RWPE1 (cell line): Measurements from ENCODE around the gene LMTK3.

Source experiments
- CTCF ChIA-PET: fragments of 350-600 bp; sonication (Branson Sonifier 250); formaldehyde crosslinking; extraction: SDS; loops from one replicate; lab custom pipeline; 2021; lab: Yijun Ruan, JAX
- POLR2A ChIA-PET: fragments of 400-600 bp; formaldehyde crosslinking; extraction: SDS; loops from one replicate; lab custom pipeline; 2020; ENCODE audit warnings: antibody characterized with exemption; ENCODE audit not compliant: low non-redundant PET; lab: Yijun Ruan, JAX
- DNase-seq: peaks from one replicate; pipeline ENCODE4 v3.0.0; 2012; ENCODE audit warnings: low spot score
- H3K27ac ChIP-seq: fragments of 450-650 bp; 2 replicates; pipeline ENCODE4 v1.5.1; 2017
- TF ChIP-seq, protein P1 (sequence below): fragments of 450-650 bp; conservative IDR thresholded peaks from 2 replicates; pipeline ENCODE4 v1.5.1; 2017; ENCODE audit warnings: low read depth, mild to moderate bottlenecking

The LMTK3 gene

GRCh38 chr19:48501494-48502349 lies 9.9 kb downstream of the LMTK3 start:
- peak; percentile 92 for DNase-seq
- TF ChIP-seq, protein P1, sequence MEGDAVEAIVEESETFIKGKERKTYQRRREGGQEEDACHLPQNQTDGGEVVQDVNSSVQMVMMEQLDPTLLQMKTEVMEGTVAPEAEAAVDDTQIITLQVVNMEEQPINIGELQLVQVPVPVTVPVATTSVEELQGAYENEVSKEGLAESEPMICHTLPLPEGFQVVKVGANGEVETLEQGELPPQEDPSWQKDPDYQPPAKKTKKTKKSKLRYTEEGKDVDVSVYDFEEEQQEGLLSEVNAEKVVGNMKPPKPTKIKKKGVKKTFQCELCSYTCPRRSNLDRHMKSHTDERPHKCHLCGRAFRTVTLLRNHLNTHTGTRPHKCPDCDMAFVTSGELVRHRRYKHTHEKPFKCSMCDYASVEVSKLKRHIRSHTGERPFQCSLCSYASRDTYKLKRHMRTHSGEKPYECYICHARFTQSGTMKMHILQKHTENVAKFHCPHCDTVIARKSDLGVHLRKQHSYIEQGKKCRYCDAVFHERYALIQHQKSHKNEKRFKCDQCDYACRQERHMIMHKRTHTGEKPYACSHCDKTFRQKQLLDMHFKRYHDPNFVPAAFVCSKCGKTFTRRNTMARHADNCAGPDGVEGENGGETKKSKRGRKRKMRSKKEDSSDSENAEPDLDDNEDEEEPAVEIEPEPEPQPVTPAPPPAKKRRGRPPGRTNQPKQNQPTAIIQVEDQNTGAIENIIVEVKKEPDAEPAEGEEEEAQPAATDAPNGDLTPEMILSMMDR, result no peak
- ChIA-PET POLR2A (no interaction called here), CTCF (no interaction called here)
- H3K27ac ChIP-seq, result peak overlapping the region; percentile 78

DNA sequence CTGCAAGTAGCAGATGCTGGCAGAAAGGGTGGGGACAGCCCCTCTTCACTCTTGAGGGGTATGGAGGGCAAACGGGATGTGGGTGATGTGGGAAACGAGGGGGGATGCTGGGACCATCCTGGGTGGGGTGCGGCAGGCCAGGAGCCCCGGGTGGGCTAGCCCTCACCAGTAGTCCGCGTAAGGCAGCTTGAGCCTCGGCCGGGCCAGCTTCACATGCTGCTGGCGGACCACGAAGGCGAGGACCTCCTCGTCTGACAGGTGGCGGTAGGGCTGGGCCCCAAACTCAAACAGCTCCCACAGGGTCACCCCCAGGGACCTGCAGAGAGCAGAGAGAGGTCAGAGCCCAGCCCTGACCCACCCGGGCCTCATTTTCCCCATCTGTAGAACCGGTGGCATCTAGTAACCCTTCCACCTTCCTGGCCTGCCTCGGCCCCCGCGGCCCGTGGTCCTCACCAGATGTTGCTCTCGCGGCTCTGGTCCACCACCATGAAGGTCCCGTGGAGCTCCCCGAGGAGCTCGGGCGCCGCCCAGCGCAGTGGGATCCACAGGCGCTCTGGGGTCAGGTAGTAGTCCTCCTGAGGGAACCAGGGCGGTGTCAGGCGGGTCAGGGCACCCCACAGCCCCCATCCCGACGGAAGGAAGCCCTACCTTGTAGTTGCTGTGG lies 10.7 kb downstream of the LMTK3 start:
- TF ChIP-seq, protein P1, result no peak
- ChIA-PET CTCF (interaction anchor here (1.2 kb wide), 1 partner anchor 83 kb away, joined by 3 read pairs; no protein-coding TSS in a partner anchor), POLR2A (no interaction called here)
- DNase-seq, result no peak
- H3K27ac ChIP-seq, result peak overlapping the region; percentile 78

GRCh38 chr19:48499316-48500090 lies 12.1 kb downstream of the LMTK3 start:
- POLR2A ChIA-PET, result no interaction called here
- H3K27ac ChIP-seq, result no peak overlapping the region
- TF ChIP-seq, protein P1, result no peak
- no peak for DNase-seq
- CTCF ChIA-PET, result interaction anchor here (0.6 to 0.7 kb wide), 2 partner anchors 22 to 1678 kb away, joined by 3 read pairs; no protein-coding TSS in a partner anchor

DNA sequence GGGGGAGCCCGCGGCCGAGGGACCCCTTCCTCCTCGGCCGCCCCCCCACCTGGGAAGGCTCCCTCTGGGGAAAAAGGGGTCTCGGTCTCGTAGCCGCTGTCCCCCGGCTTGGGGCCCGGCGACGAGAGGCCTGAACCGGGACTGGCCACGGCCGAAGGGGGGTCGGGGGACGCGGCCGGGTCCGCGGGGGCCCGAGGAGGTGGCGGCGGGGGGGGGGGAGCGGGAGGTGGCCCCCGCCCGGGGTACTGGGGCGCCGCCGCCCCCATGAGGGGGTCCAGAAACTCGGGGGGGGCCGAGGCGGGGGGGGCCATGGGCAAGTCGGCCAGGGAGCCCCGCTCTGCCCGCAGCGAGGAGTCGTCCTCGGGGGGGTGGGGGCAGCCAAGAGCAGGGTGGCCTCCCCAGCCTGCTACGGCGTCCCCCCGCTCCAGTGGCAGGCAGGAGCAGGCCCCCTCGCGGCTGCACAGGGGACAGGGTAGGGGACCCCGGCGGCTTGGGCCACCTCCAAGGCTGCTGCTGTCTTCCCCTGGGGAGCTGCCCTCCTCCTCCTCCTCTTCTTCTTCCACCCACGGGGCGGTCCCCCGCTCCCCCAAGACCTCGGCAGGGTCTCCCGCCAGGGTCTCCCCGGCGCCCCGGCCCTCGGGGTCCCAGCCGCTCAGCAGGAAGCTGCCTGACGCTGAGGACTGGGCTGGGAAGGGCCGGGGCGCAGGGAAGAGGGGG lies 12.9 kb downstream of the LMTK3 start:
- ChIA-PET POLR2A (no interaction called here), CTCF (interaction anchor here (0.6 kb wide), 2 partner anchors 18 to 23 kb away, joined by 3 read pairs; no protein-coding TSS in a partner anchor)
- DNase-seq, result no peak
- TF ChIP-seq, protein P1, result no peak
- no peak overlapping the region for H3K27ac ChIP-seq

GRCh38 chr19:48497728-48498594 lies 13.7 kb downstream of the LMTK3 start:
- DNase-seq, result no peak
- ChIA-PET POLR2A (interaction anchor here (0.5 kb wide), 1 partner anchor 17 kb away, joined by 3 read pairs; no protein-coding TSS in a partner anchor), CTCF (interaction anchor here (0.6 kb wide), 3 partner anchors 9 to 233 kb away, joined by 3 to 4 read pairs (median 3); no protein-coding TSS in a partner anchor)
- H3K27ac ChIP-seq, result no peak overlapping the region
- TF ChIP-seq, protein P1, result no peak
